OCI-LY1 (cell line): ENCODE results near the gene CYP51A1.

ENCODE experiments used
- H2AFZ ChIP-seq: fragments of 200-600 bp; sonication (generic), shearing (Covaris generic); 2 replicates; pipeline ENCODE4 v1.6.0; 2014; ENCODE audit warnings: antibody characterized with exemption, mild to moderate bottlenecking, low read length
- H3F3A ChIP-seq: fragments of 200-600 bp; sonication (generic), shearing (Covaris generic); 2 replicates; pipeline ENCODE4 v1.6.0; 2014; ENCODE audit warnings: mild to moderate bottlenecking, antibody characterized with exemption, low read length, moderate library complexity; ENCODE audit not compliant: insufficient read depth
- H3K27ac ChIP-seq: fragments of 200-600 bp; sonication (generic); 2 replicates; pipeline ENCODE4 v1.5.1; 2014; ENCODE audit warnings: low read length, mixed run types, mild to moderate bottlenecking, low read depth; ENCODE audit not compliant: poor library complexity, severe bottlenecking
- H3K27me3 ChIP-seq: fragments of 200-600 bp; sonication (generic); 2 replicates; pipeline ENCODE4 v1.6.0; 2014; ENCODE audit warnings: antibody characterized with exemption, mild to moderate bottlenecking, low read length, moderate library complexity; ENCODE audit not compliant: insufficient read depth
- H3K36me3 ChIP-seq: fragments of 200-600 bp; sonication (generic); 2 replicates; pipeline ENCODE4 v1.6.1; 2014; ENCODE audit warnings: mild to moderate bottlenecking, antibody characterized with exemption, low read length, moderate library complexity, mixed read lengths; ENCODE audit not compliant: insufficient read depth
- H3K4me1 ChIP-seq: fragments of 200-600 bp; sonication (generic); 2 replicates; pipeline ENCODE4 v1.5.1; 2014; ENCODE audit warnings: mild to moderate bottlenecking, low read length, moderate library complexity; ENCODE audit not compliant: insufficient read depth, severe bottlenecking
- H3K4me2 ChIP-seq: fragments of 200-600 bp; sonication (generic), shearing (Covaris generic); 2 replicates; pipeline ENCODE4 v1.6.1; 2014; ENCODE audit warnings: low read length
- H3K4me3 ChIP-seq: fragments of 200-600 bp; sonication (generic); 2 replicates; pipeline ENCODE4 v1.5.1; 2014; ENCODE audit warnings: low read length, low read depth, mild to moderate bottlenecking, mixed read lengths; ENCODE audit not compliant: poor library complexity, severe bottlenecking
- H3K79me2 ChIP-seq: fragments of 200-600 bp; shearing (Covaris generic); 2 replicates; pipeline ENCODE4 v1.6.1; 2016; ENCODE audit warnings: mixed run types, low read length, mixed read lengths; ENCODE audit not compliant: insufficient read depth
- H3K9ac ChIP-seq: fragments of 200-600 bp; sonication (generic), shearing (Covaris generic); 2 replicates; pipeline ENCODE4 v1.6.1; 2014; ENCODE audit warnings: mild to moderate bottlenecking, low read length, mixed read lengths
- H3K9me2 ChIP-seq: fragments of 200-600 bp; sonication (generic), shearing (Covaris generic); 2 replicates; pipeline ENCODE4 v1.6.1; 2014; ENCODE audit warnings: low read depth, mild to moderate bottlenecking, low read length, mixed read lengths
- H3K9me3 ChIP-seq: fragments of 200-600 bp; shearing (Covaris generic); 2 replicates; pipeline ENCODE4 v1.6.1; 2014; ENCODE audit warnings: low read length, mixed read lengths
- H4K20me1 ChIP-seq: fragments of 200-600 bp; sonication (generic), shearing (Covaris generic); 2 replicates; pipeline ENCODE4 v1.6.0; 2016; ENCODE audit warnings: mild to moderate bottlenecking, low read length; ENCODE audit not compliant: insufficient read depth
- EZH2 ChIP-seq: fragments of 200-600 bp; sonication (generic), shearing (Covaris generic); IDR thresholded peaks from 2 replicates; pipeline ENCODE4 v1.8.0; 2017; ENCODE audit warnings: borderline replicate concordance, mixed run types, mild to moderate bottlenecking, antibody characterized with exemption, low read length, moderate library complexity, mixed read lengths
- TF ChIP-seq, protein P1 (sequence below): fragments of 200-600 bp; sonication (generic), shearing (Covaris generic); IDR thresholded peaks from 2 replicates; pipeline ENCODE4 v1.5.1; 2017; ENCODE audit warnings: mild to moderate bottlenecking, antibody characterized with exemption, low read length, moderate library complexity, mixed read lengths

CYP51A1 gene

DNA sequence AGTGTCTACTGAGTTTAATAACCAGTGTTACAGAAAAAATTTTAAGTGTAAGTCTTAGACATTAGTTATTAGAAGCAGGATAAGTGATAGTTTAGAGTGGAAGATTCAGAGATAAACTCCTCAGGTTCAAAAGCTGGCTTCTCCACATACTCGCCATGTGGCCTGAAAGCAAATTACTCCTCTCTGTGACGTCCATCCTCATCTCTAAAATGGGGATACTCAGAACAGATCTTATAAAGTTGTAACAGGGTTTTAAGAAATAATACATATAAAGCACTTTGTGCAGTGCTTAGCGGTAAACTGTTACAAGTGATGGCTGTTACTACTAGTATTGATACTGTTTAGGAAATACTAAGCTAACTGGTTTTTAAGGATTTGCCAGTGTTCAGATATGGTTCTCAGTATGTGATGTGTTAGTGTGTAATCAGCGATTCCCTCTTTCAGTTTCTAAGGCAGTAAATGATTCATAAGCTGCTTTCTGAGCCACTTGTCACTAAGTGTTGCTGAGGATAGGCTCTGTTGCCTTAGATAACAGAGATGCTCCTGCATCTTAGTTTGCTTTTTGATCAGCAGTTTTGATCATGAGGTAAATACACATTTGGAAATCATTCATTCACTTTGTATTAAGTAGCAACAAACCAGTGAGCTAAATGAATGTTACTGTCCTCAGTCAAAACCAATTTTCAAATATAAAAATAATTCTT is 58.7 kb downstream of the CYP51A1 start:
- no peaks in the 10 kb centered on the region for H3K79me2 ChIP-seq
- H3K4me2 ChIP-seq: no peak overlapping the region
- H3K9me3 ChIP-seq: no peaks in the 10 kb centered on the region
- no peak overlapping the region for H2AFZ ChIP-seq
- H3K9ac ChIP-seq: no peak overlapping the region
- no peaks in the 10 kb centered on the region for H3K27me3 ChIP-seq
- H3K36me3 ChIP-seq: peaks cover 32% of the 10 kb centered on the region; the same call in 1 of the 2 replicates
- H3K4me3 ChIP-seq: no peak overlapping the region
- H3K27ac ChIP-seq: no peak overlapping the region
- TF ChIP-seq, protein P1, sequence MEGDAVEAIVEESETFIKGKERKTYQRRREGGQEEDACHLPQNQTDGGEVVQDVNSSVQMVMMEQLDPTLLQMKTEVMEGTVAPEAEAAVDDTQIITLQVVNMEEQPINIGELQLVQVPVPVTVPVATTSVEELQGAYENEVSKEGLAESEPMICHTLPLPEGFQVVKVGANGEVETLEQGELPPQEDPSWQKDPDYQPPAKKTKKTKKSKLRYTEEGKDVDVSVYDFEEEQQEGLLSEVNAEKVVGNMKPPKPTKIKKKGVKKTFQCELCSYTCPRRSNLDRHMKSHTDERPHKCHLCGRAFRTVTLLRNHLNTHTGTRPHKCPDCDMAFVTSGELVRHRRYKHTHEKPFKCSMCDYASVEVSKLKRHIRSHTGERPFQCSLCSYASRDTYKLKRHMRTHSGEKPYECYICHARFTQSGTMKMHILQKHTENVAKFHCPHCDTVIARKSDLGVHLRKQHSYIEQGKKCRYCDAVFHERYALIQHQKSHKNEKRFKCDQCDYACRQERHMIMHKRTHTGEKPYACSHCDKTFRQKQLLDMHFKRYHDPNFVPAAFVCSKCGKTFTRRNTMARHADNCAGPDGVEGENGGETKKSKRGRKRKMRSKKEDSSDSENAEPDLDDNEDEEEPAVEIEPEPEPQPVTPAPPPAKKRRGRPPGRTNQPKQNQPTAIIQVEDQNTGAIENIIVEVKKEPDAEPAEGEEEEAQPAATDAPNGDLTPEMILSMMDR: no peak
- no peak for TF ChIP-seq EZH2
- H3K9me2 ChIP-seq: no peaks in the 10 kb centered on the region
- H3F3A ChIP-seq: no peaks in the 10 kb centered on the region
- H3K4me1 ChIP-seq: no peaks in the 10 kb centered on the region
- no peaks in the 10 kb centered on the region for H4K20me1 ChIP-seq

DNA sequence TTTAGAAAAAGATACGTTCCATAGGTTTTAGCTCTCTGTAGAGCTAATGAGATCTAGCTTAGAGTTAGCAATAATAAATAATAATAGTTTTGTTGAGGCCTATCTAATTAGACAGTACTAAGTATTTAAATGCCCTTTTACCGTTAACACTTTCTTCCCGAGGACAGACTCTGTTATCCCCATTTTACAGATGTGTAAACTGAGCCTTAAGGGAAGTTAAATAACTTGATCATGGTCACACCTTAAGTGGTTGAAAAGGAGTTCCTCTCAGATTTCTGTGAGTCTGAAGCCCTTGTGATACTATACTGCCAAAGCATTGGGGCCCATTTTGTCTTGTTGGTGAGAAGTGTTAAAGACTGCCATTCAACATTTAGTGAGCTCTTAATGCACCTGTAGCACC is 61.6 kb downstream of the CYP51A1 start:
- H3K4me2 ChIP-seq: no peak overlapping the region
- H3K4me1 ChIP-seq: no peaks in the 10 kb centered on the region
- H3K9ac ChIP-seq: no peak overlapping the region

DNA sequence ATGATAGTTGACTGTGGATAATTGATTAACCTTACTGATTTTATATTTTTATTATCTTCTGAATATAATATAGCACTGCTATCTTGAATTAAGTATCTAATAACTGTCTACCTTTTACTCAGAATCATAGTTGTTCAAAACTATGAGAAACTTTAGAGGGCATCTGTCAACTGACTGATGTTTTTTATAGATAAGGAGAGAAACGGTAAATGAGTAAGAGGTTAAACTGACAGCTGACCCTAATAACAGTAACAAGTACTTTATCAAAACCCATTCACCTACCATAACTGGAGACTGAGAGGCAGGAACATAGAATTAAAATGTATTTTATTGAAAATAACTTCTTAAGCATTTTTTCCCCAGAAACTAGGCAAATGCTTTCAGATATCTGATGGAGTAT is 62.2 kb downstream of the CYP51A1 start:
- Histone ChIP-seq H3K27ac (no peak overlapping the region), H3K4me3 (no peak overlapping the region), H3F3A (no peaks in the 10 kb centered on the region), H3K79me2 (no peaks in the 10 kb centered on the region), H3K9me2 (no peaks in the 10 kb centered on the region), H2AFZ (no peak overlapping the region), H3K27me3 (no peaks in the 10 kb centered on the region), H3K4me1 (no peaks in the 10 kb centered on the region), H3K36me3 (peaks cover 33% of the 10 kb centered on the region), H3K9me3 (no peaks in the 10 kb centered on the region), H3K9ac (no peak overlapping the region), H3K4me2 (no peak overlapping the region), H4K20me1 (no peaks in the 10 kb centered on the region)
- TF ChIP-seq EZH2: no peak
- TF ChIP-seq, protein P1: no peak

More for the DNA sequence above, 61.6 kb downstream of the CYP51A1 start:
- Histone ChIP-seq H3F3A (no peaks in the 10 kb centered on the region), H3K27me3 (no peaks in the 10 kb centered on the region), H3K9me2 (no peaks in the 10 kb centered on the region), H3K9me3 (no peaks in the 10 kb centered on the region), H4K20me1 (no peaks in the 10 kb centered on the region), H2AFZ (no peak overlapping the region), H3K36me3 (peaks cover 33% of the 10 kb centered on the region), H3K79me2 (no peaks in the 10 kb centered on the region), H3K27ac (no peak overlapping the region), H3K4me3 (no peak overlapping the region)
- TF ChIP-seq, protein P1: no peak
- TF ChIP-seq EZH2: no peak
